ENCODE measurements around the gene GOPC.
"Not testable (repeated sequence)": the region's sequence is repeated elsewhere in the genome, so short reads cannot be mapped to it uniquely, and the experiment has no call there.

GOPC gene

DNA sequence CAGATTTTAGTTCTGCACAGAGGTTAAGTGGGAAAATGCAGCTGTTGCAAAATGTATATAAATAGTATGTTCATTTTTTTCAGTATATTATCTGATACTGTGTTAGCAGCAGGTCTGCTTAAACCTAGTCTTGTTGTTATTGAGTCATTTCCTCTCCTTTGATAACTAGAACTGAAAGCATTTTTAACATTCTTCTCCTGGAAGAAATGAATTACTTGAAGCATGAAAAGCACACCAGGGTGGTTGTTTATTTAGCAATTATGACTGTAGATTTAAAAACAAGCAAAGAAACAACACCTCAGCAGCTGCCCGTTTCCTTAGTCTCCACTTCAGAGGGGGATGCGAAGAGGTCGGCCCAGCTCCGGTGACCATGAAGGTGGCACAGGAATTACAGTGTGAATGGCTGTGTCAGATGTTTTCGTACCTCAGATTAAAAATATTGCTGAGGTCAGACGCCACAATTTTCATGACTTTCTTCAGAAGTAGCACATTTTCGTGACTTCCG lies 53.5 kb downstream of the GOPC start:
- DNase-seq = no peak

- no peak for DNase-seq
These were observed 54.4 kb downstream of the GOPC start for GRCh38 chr6:117547688-117548621.

DNA sequence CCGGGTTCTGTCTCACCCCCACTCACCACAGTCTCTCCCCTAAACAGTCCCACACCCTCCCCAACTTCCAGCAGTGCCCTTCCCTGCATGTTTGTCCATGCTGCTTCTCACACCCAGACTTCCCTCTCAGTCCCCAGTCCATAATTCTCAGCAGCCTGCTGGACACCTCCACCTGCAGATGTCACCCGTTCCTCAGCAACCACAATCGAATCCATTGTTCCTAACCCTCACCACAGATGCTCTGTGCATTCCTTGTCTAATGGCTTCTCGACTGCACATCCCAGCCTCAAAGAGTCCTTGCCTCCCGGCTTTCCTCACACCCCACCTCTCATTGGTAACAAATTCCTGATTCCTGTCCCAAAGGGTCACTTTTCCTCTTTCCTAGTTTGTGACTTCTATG lies 55.6 kb downstream of the GOPC start:
- DNase-seq = no peak

GRCh38 chr6:117545161-117545595 lies 57.1 kb downstream of the GOPC start:
- DNase-seq = no peak

- no peak for DNase-seq
These were observed 57.6 kb downstream of the GOPC start for GRCh38 chr6:117544716-117545115.

DNA sequence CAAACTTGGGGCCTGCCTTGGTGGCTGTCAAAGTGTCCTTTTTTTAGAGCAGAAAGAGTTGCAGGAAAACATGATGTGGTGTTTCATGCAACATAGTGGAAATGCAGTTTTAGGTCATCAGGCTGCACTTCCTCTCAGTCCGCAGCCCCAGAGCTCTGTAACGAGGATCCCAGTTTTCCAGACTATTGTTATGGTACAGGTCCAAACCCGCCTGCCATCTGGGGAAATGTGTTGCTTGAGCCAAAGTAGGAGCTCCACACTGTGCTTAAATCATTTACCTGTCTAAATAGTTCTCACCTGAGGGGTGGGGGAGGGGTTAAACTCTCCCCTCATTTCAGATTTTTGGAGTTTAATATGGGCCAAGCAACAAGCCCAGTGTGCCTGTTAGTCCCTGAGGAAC lies 59.8 kb downstream of the GOPC start:
- no peak for DNase-seq

DNA sequence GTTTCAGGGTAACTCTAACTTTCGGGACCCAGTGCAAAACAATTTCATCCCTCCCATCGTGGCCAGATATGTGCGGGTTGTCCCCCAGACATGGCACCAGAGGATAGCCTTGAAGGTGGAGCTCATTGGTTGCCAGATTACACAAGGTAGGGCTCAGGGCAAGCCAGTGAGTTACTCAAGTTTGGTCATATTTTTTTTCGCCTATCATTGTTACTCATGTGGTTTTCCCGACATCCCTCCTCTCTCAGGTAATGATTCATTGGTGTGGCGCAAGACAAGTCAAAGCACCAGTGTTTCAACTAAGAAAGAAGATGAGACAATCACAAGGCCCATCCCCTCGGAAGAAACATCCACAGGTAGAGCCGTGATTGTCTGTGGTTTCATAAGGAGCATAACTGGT lies 61.6 kb downstream of the GOPC start:
- no peak for DNase-seq

GRCh38 chr6:117538615-117539014 lies 63.7 kb downstream of the GOPC start:
- DNase-seq = no peak

- no peak for DNase-seq
These were observed 66.0 kb downstream of the GOPC start for GRCh38 chr6:117536317-117536716.

DNA sequence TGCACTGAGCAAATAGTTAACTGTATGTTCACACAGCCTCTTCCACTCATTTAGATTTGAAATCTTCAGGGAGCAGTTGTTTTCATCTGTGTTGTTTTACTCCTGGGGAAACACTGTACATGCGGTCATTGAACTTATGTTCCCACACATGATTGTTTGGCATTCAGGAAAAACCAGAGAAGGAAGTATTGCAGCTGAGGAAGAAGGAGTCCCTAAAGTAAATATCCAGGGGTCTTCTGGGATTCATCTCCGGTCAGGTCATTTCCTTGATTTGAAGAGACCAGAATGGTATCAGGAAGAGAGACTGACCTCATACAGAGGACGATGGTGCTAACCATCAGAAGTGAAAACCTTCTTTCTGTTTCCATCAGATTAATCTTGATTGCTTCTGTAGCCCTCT lies 67.3 kb downstream of the GOPC start:
- DNase-seq = no peak

DNA sequence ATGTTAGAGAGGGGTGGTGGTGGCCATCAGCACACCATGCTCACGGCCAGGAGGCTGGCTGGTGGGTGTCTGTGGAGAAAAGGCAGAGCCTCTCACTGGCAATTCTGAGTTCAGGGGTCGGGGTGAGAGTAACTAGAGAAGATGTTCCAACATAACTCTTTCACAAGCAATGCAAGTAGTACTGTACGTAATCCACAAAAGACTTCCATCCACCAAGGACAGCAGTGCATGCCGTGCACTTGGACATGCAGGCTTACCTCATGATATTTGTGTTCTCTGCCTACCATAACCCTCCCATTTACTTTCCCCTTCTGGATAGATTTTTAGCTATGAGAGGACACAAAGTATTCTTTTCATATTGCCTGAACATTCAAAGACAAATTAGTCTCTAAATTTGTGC lies 68.5 kb downstream of the GOPC start:
- no peak for DNase-seq

- no peak for DNase-seq
These were observed 70.2 kb downstream of the GOPC start for GRCh38 chr6:117531809-117532725.

DNA sequence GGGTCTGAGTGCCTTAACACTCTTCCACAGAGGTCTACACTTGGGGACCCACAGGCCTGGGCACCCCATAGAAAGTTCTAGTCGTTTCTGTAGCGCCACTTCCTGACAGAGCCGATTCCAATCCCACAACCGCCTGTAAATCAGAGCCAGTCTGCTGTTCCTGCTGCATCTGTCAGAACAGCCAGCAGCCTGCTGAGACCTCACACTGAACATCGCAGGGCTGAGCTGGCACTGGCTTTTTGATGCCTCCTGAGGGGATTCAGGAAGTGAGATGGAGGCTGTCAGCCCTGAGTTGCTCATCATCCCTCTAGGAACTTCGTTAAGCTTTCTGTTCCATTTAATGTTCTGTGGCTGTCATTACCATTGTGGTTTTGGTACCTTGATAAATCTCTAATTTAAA lies 71.0 kb downstream of the GOPC start:
- DNase-seq = no peak

GRCh38 chr6:117530467-117531242 lies 71.7 kb downstream of the GOPC start:
- DNase-seq = no peak

DNA sequence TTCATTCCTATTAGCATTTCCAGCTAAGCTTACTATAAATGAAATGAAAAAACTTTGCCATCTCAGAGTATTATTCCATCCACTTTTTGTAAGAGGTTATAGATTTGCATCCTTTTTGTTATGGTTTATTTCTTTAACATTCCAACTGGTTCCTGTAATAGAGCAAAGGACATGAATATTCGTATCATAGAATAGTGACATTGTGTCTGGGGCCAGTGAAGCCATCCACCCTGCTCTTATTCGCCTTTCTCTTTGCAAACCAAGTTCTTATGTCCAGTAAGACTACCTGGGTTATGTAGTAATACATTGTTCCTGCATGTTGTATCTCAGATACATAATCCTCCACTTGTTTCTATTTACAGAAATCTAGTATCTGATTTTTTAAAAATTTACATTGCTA lies 76.7 kb downstream of the GOPC start:
- no peak for DNase-seq

GRCh38 chr6:117521791-117522502 lies 80.4 kb downstream of the GOPC start:
- no peak for DNase-seq

- DNase-seq = no peak
These were observed 81.5 kb downstream of the GOPC start for GRCh38 chr6:117520603-117521395.

DNA sequence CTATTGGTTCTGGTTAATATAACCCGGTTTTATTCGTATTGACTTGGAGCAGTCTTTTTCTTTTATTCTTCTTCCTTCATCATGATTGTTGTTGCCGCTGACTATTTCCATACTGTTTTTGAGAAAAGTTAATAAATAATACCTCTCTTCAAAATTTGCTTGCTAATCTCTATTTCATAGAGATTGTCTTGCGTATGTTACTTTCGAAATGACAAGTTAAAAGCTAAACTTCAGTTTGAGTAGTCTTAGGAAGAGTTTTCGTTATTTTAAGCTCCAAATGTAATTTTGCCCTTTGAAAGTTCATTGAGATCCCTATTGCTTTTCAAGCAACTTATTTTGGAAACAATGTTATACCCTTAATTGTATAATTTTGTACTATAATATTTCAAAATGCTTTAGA lies 83.4 kb downstream of the GOPC start:
- DNase-seq = no peak

- not testable (repeated sequence) for DNase-seq
These were observed 84.3 kb downstream of the GOPC start for GRCh38 chr6:117517995-117518394.

DNA sequence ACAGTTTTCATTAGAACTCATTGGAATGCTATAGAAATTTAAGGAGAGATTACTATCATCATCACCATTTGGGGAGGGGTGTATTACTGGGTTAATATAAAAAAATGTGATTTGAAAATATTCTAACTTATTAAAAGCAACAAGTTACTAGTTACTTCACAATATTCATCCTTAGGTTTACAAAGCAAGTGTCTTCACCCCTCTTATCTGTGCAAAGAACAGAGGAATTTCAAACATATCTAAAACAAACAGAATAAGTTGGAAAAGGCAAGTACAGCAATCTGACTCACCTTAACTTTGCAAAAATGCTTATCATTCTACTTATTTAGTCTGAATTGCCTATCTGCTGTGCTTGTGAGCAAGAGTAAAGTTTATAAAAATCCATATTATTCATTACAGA lies 87.0 kb downstream of the GOPC start:
- no peak for DNase-seq

- no peak for DNase-seq
These were observed 87.7 kb downstream of the GOPC start for GRCh38 chr6:117514655-117515054.

Data from NCI-H2227 treated with DMSO at 0.1 percent for 48 hours (cell line).